Parietal lobe (tissue), 2 donors: ENCODE measurements around the gene NTHL1. TPM values are rescaled to one million over a fixed set of nuclear protein-coding genes. Genes with fewer than 3 reads are reported as not detected.

Experiments used
- small RNA-seq: library from RNA; depleted of rRNA; stranded (forward); fragments of <200 nt; gene quantifications from one replicate; pipeline ENCODE3, GENCODE V24; 2014; ENCODE audit warnings: low replicate concordance
- total RNA-seq: library from RNA; depleted of rRNA; stranded (reverse); fragments of >200 nt; gene quantifications from one replicate; pipeline ENCODE4 v1.2.3, GENCODE V29; 2014

NTHL1 gene
- total RNA-seq = 22.5 TPM

DNA sequence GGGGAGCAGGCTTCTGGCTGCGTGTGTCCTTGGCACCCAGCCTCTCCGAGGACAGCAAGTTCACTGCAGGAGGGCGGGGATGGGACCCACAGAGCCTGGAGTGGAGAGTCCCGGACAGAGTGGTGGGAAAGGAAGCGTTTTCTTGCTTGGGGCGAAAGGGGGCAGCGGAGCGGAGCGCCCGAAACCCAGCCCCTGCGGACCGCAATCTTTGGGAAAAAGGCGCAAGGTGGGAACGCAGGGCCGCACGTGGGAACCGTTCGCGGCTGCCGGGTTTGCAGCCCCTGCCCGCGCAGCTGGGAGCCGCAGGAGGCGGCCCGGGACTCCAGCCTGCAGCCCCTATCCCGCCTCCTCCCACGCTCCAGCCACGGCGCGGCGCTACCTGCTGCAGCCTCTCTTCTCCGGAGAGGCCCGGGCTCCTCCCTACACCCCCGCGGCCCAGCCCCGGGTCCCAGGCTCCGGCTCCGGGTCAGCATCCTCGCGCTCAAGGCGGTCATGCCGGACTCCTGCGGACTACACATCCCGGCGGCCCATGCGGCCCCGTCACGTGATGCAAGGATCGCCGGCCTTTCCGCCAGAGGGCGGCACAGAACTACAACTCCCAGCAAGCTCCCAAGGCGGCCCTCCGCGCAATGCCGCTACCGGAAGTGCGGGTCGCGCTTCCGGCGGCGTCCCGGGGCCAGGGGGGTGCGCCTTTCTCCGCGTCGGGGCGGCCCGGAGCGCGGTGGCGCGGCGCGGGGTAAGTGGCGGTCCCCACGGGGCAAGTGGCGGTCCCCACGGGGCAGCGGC is at the start of gene NTHL1, which contains the start of gene TSC2:
TSS of gene NTHL1 (minus strand) at position 505 of the 786 bp plus-strand sequence. CDS start at position 494, 11 bp downstream.
TSS of gene TSC2 (plus strand) at position 656 of the 786 bp plus-strand sequence. CDS start 631 bp downstream, outside the sequence.

DNA sequence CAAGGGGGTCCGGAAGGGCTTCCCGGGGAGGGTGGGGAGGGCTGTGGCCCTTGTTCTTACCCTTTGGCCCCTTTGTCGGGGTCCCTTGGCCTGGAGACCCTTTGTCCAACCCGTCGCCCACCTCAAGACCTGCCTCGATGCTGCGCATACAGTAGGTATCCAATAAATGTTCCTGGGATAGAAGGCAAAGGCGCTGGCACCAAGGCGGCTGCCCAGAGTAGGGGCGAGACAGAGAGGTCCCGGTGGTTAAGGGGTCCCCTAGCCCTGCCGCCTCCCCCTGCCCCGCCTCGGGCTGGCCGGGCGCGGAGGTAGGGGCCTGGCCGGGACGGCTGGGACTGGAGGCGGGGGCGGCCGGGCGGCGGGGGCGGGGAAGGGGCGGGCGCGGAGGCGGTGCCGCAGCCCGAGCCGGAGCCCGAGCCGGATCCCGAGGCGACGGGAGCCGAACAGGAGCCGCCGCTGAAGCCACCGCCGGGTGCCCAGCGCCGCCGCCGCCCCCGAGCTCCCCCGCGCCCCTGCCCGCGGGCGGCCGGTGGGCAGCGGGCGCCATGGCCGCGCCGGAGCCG is 21.1 kb downstream of the NTHL1 start, which contains the start of gene NHERF2:
TSS of gene NHERF2 (plus strand) at position 442 of the 563 bp plus-strand sequence. CDS start at position 546, 104 bp downstream.

DNA sequence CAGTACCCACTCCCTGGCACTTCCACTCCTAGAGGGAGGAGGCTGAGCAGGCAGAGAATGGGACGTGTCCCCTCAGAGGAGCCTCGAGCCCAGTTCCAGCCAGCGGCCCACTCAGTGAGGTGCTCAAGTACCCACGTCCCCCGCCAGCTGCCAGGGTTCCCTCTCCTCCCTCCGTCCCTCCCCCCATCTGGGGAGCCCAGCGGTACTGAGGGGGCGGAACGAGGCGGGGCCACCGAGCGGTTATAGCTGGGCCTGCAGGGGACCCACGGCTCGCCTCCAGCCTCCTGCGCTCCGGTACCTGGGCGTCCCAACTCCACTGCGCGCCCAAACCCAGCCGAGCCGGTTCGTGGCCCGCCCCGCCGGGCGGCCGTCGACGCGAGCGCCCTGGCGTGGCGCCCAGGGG is 28.1 kb downstream of the NTHL1 start, which contains the start of gene NPW:
TSS of gene NPW (plus strand) at position 268 of the 403 bp plus-strand sequence.

DNA sequence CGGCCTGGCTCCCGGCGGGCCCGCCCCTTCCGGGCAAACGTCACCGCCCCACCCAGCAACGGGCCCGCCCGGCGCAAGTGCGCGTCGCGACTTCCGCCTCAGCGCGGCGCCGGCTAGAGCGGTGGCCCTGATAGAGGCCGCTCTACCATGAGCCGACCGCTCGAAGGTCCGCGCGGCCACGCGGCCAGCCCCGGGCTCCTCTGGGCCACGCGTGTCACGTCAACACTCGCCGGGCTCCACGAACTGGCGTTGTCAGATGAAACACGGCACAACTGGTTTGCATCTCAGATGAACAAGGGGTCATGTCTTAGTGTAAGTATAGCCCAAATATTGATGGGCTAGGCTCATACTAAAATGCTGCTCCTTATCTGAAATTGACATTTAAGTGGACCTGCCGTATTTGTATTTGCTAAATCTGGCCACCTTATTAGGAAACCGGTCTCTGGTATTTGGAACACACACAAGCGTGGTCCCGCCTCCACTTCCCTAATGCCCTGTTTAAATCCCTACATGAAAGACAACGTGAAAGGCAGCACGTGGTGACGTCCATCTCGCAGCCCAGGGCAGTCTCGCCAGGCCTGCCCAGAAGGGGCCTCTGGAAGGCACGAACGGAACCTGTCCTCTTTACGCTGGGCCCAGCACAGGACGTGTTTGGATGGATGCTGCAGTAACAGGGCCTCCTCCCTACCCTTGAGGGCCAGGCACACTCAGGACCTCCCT is 37.7 kb downstream of the NTHL1 start, which contains the start of gene ZNF598:
TSS of gene ZNF598 (minus strand) at position 31 of the 720 bp plus-strand sequence.

Small RNAs within 50 kb of the gene (small RNA-seq; reads per million reads assigned to genes)
- gene MIR1225 = 0.09 reads per million
- not detected for gene RN7SL219P

Other genes with a start within 250 kb of the NTHL1 start
- gene HAGH, start 221.0 kb downstream of the NTHL1 start, total RNA-seq = 59.5 TPM
- 61.7 TPM for gene FAHD1, start 220.6 kb downstream of the NTHL1 start, total RNA-seq
- gene MEIOB, start 175.7 kb downstream of the NTHL1 start, total RNA-seq = not detected
- not detected for gene HS3ST6, start 129.4 kb downstream of the NTHL1 start, total RNA-seq
- 3.1 TPM for gene MSRB1, start 104.6 kb downstream of the NTHL1 start, total RNA-seq
- not detected for gene RPL3L, start 93.1 kb downstream of the NTHL1 start, total RNA-seq
- gene NDUFB10, start 88.3 kb downstream of the NTHL1 start, total RNA-seq = 73.6 TPM
- 1,162 TPM for gene RPS2, start 83.0 kb downstream of the NTHL1 start, total RNA-seq
- not detected for gene RNF151, start 81.0 kb downstream of the NTHL1 start, total RNA-seq
- 16.6 TPM for gene TBL3, start 75.8 kb downstream of the NTHL1 start, total RNA-seq
- gene NOXO1, start 66.4 kb downstream of the NTHL1 start, total RNA-seq = 2.8 TPM
- gene GFER, start 63.6 kb downstream of the NTHL1 start, total RNA-seq = 16.6 TPM
- gene SYNGR3, start 57.9 kb downstream of the NTHL1 start, total RNA-seq = 67.9 TPM
- 9.4 TPM for gene ZNF598, start 38.0 kb downstream of the NTHL1 start, total RNA-seq
- gene NPW, start 28.0 kb downstream of the NTHL1 start, total RNA-seq = not detected
- gene NHERF2, start 20.9 kb downstream of the NTHL1 start, total RNA-seq = 10.0 TPM
- 148 TPM for gene TSC2, start 151 bp upstream of the NTHL1 start, total RNA-seq
- gene PKD1, start 88.1 kb upstream of the NTHL1 start, total RNA-seq = 272 TPM
- gene RAB26, start 100.8 kb upstream of the NTHL1 start, total RNA-seq = 4.4 TPM
- gene TRAF7, start 107.9 kb upstream of the NTHL1 start, total RNA-seq = 34.7 TPM
- 39.8 TPM for gene CASKIN1, start 148.8 kb upstream of the NTHL1 start, total RNA-seq
- gene MLST8, start 157.6 kb upstream of the NTHL1 start, total RNA-seq = 18.5 TPM
- gene BRICD5, start 163.0 kb upstream of the NTHL1 start, total RNA-seq = 8.5 TPM
- 23.8 TPM for gene PGP, start 167.0 kb upstream of the NTHL1 start, total RNA-seq
- 46.6 TPM for gene E4F1, start 175.8 kb upstream of the NTHL1 start, total RNA-seq
- 7.5 TPM for gene DNASE1L2, start 188.6 kb upstream of the NTHL1 start, total RNA-seq
- gene ECI1, start 203.8 kb upstream of the NTHL1 start, total RNA-seq = 16.3 TPM
- gene RNPS1, start 220.3 kb upstream of the NTHL1 start, total RNA-seq = 129 TPM